K562 (cell line): ENCODE results near the gene PTPRF. TPM values are rescaled to one million over a fixed set of nuclear protein-coding genes. Genes with fewer than 3 reads are reported as not detected.
A peak's percentile ranks its signal among the peaks of the same experiment; 100 is the strongest.

Experiments used
- ATAC-seq: fragments of 200-7000 bp; cut with Tn5 transposase; 3 replicates; pipeline ENCODE4 v1.9.1; 2020; ENCODE audit warnings: moderate library complexity
- BruUV-seq: library from RNA; stranded (reverse); fragments of 400-500 nt; replicated peaks from 2 replicates; lab custom pipeline; 2021; lab: Mats Ljungman, UMichigan
- CTCF ChIA-PET: fragments of 300-600 bp; formaldehyde crosslinking; extraction: SDS; loops from one replicate; lab custom pipeline; 2021; ENCODE audit warnings: low intra/inter-chr PET ratio; lab: Yijun Ruan, JAX
- POLR2A ChIA-PET: fragments of 300-600, 350-650 bp; sonication (Branson Sonifier 250); formaldehyde crosslinking; extraction: SDS; loops from one replicate; lab custom pipeline; 2021; ENCODE audit warnings: antibody characterized with exemption, inconsistent platforms; lab: Yijun Ruan, JAX
- DNase-seq, 4 experiments: peaks; one replicate each; pipeline versions ENCODE4 v3.0.0 to v3.0.0-alpha.2; 2011 to 2018; ENCODE audit warnings: low spot score in 3 of 4, mixed read lengths in 3 of 4; ENCODE audit errors: extremely low read depth in 1 of 4
- FAIRE-seq: peaks from 2 replicates; lab custom pipeline; 2011; peaks lifted over from hg19 to GRCh38; lab: Jason Lieb, UNC
- H2AFZ ChIP-seq: 2 replicates; pipeline ENCODE4 v1.6.0; 2011; ENCODE audit warnings: low read depth, low read length, control low read depth, inconsistent platforms
- H3K27ac ChIP-seq: fragments of 200-600 bp; 3 replicates; pipeline ENCODE4 v1.8.0; 2011; ENCODE audit warnings: low read depth, mild to moderate bottlenecking, control low read depth, inconsistent platforms, low read length, moderate library complexity, mixed read lengths; ENCODE audit errors: extremely low read depth
- H3K27me3 ChIP-seq, 2 experiments: fragments of 300-600 bp in 1 of 2; 2 replicates in 1 of 2; 3 replicates in 1 of 2; pipeline versions ENCODE4 v1.6.0 to v1.8.0; 2011; ENCODE audit warnings: inconsistent platforms in 2 of 2, low read length in 2 of 2, mild to moderate bottlenecking in 1 of 2, mixed read lengths in 1 of 2, moderate library complexity in 1 of 2; ENCODE audit not compliant: control insufficient read depth in 2 of 2, insufficient read depth in 2 of 2
- H3K36me3 ChIP-seq: fragments of 300-600 bp; 3 replicates; pipeline ENCODE4 v1.8.0; 2011; ENCODE audit warnings: mild to moderate bottlenecking, low read length, inconsistent platforms; ENCODE audit not compliant: control insufficient read depth, insufficient read depth
- H3K4me1 ChIP-seq, 2 experiments: fragments of 200-600 bp in 1 of 2; replicated peaks in 1 of 2; 2 replicates in 1 of 2; 3 replicates in 1 of 2; pipeline versions ENCODE4 v1.5.1 to v1.8.0; 2011; ENCODE audit warnings: inconsistent platforms in 2 of 2, low read length in 2 of 2, mild to moderate bottlenecking in 1 of 2, mixed read lengths in 1 of 2, moderate library complexity in 1 of 2; ENCODE audit not compliant: control insufficient read depth in 2 of 2, insufficient read depth in 2 of 2
- H3K4me2 ChIP-seq: 2 replicates; pipeline ENCODE4 v1.6.1; 2011; ENCODE audit warnings: low read length, control low read depth, inconsistent platforms, mixed read lengths; ENCODE audit not compliant: insufficient read depth
- H3K4me3 ChIP-seq: fragments of 200-600 bp; sonication (generic), shearing (Covaris generic); 2 replicates; pipeline ENCODE4 v1.5.1; 2016; ENCODE audit warnings: control low read depth, inconsistent platforms
- H3K79me2 ChIP-seq: fragments of 200-600 bp; 3 replicates; pipeline ENCODE4 v1.8.0; 2011; ENCODE audit warnings: low read length, inconsistent platforms; ENCODE audit not compliant: control insufficient read depth, insufficient read depth
- H3K9ac ChIP-seq, 2 experiments: 2 replicates each; pipeline versions ENCODE4 v1.6.0 to v1.6.1; 2011; ENCODE audit warnings: low read depth in 2 of 2, low read length in 2 of 2, control low read depth in 1 of 2, inconsistent platforms in 1 of 2, mild to moderate bottlenecking in 1 of 2, mixed read lengths in 1 of 2; ENCODE audit not compliant: insufficient read depth in 1 of 2
- H3K9me1 ChIP-seq: one replicate; pipeline ENCODE4 v1.6.0; 2011; ENCODE audit warnings: inconsistent platforms, mild to moderate bottlenecking, low read length, moderate library complexity; ENCODE audit not compliant: control insufficient read depth, insufficient read depth
- H3K9me3 ChIP-seq: replicated peaks from 2 replicates; pipeline ENCODE4 v1.5.1; 2011; ENCODE audit warnings: low read depth, low read length, inconsistent platforms; ENCODE audit not compliant: control insufficient read depth, insufficient read depth
- H4K20me1 ChIP-seq: replicated peaks from 2 replicates; pipeline ENCODE4 v1.6.1; 2011; ENCODE audit warnings: low read length, inconsistent platforms, mixed read lengths; ENCODE audit not compliant: control insufficient read depth, insufficient read depth
- CEBPB ChIP-seq: fragments of 450-650 bp; IDR thresholded peaks from 2 replicates; pipeline ENCODE4 v1.6.1; 2016; ENCODE audit warnings: missing genetic modification characterization, missing compliant biosample characterization
- EP300 ChIP-seq: IDR thresholded peaks from 2 replicates; pipeline ENCODE4 v1.6.1; 2012; ENCODE audit warnings: low read length, improper control_type of control experiment
- HNRNPLL ChIP-seq: fragments of 200-400 bp; formaldehyde crosslinking; IDR thresholded peaks from 2 replicates; pipeline ENCODE4 v1.6.1; 2017; ENCODE audit warnings: low read length, low read depth, mild to moderate bottlenecking; ENCODE audit not compliant: poor library complexity, severe bottlenecking
- MAZ ChIP-seq, 2 experiments: fragments of 450-650 bp in 1 of 2; sonication (generic) in 1 of 2; formaldehyde crosslinking; IDR thresholded peaks in 1 of 2; conservative IDR thresholded peaks in 1 of 2; 2 replicates each; pipeline versions ENCODE4 v1.4.0 to v1.5.0; 2020; ENCODE audit warnings: mild to moderate bottlenecking in 1 of 2, missing genetic modification reagents in 1 of 2
- POLR3A ChIP-seq: IDR thresholded peaks from 2 replicates; pipeline ENCODE4 v1.6.1; 2011; ENCODE audit warnings: borderline replicate concordance, mild to moderate bottlenecking, moderate library complexity; ENCODE audit not compliant: insufficient read length, insufficient read depth; ENCODE audit errors: extremely low read depth
- SMAD4 ChIP-seq: fragments of 250-450 bp; sonication (Bioruptor Pico); conservative IDR thresholded peaks from 2 replicates; pipeline ENCODE4 v1.8.0; 2021; ENCODE audit warnings: inconsistent platforms, mild to moderate bottlenecking, moderate library complexity
- TCF7L2 ChIP-seq: fragments of 150-350 bp; IDR thresholded peaks from 2 replicates; pipeline ENCODE4 v1.6.1; 2016; ENCODE audit warnings: low read depth, mild to moderate bottlenecking, low read length, moderate library complexity
- ZNF232 ChIP-seq: sonication (generic); formaldehyde crosslinking; IDR thresholded peaks from 2 replicates; pipeline ENCODE4 v1.8.0; 2022; ENCODE audit warnings: mild to moderate bottlenecking, missing genetic modification reagents
- WGBS: fragments of 100-300 bp; shearing (Covaris generic); methylation state at CpG from one replicate; pipeline ENCODE4 v1.1.6; 2016; ENCODE audit warnings: low coverage, mixed read lengths; ENCODE audit not compliant: insufficient coverage; ENCODE audit errors: missing lambda C conversion rate; 5-methylcytosine and 5-hydroxymethylcytosine counted together
- in situ Hi-C: fragments of 300-500 bp; cut with MboI; formaldehyde crosslinking; loops from 4 replicates; pipeline ENCODE4 v1.15.0; 2018; ENCODE audit warnings: inconsistent platforms, mixed read lengths
- intact Hi-C: fragments of 100-400 bp; cut with micrococcal nuclease; formaldehyde crosslinking; loops from 2 replicates; pipeline ENCODE4 v1.14.2; 2022
- polyA plus RNA-seq, 8 experiments: library from polyadenylated mRNA; depleted of rRNA in 4 of 8; stranded (reverse) in 5 of 8; unstranded in 3 of 8; fragments of >200 nt; fragmentation: Nextera tagmentation in 2 of 8; fragmentation: Illumina TruSeq in 1 of 8; extraction: Ambion mirVana in 2 of 8; extraction: Trizol in 1 of 8; gene quantifications; 2 replicates each; pipeline versions ENCODE4 v1.2.1 to v1.2.3, GENCODE V29; 2011 to 2014; ENCODE audit warnings: inconsistent platforms in 1 of 8, missing spikeins in 1 of 8
- total RNA-seq, 7 experiments: library from RNA; depleted of rRNA in 6 of 7; stranded (reverse); fragments of >200 nt in 6 of 7; fragmentation: Illumina TruSeq in 2 of 7; extraction: Trizol in 2 of 7; gene quantifications; 2 replicates each; pipeline versions ENCODE4 v1.2.1 to v1.2.3, GENCODE V29; 2011 to 2021; ENCODE audit warnings: low replicate concordance in 1 of 7

Gene PTPRF
- total and polyA plus RNA-seq, 9 of the 15 experiments (the other 6 are each of a cell fraction or from before 2014, with no cell fraction given): 0.13 to 4.3 (median 1.1) TPM

DNA sequence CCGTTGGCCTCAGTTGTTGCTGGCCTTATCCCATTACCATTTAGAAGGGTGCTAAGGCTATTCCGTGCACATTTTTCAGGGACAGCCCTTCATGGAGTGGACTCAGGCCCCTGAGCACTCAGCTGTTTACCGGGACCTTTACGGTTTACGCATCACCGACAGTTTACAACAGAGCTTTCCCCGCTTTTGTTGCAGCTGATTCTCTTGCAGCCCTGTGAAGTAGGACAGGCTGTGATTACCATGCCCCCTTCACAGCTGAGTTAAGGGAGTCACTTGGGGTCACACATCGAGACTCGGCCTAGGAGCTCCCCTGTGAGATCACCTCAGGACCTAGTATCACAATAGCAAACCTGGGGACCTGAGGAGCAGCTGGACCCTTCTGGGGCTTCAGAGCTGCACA lies 41.9 kb downstream of the PTPRF start (continued):
- TF ChIP-seq MAZ (CRISPR knock-in tag; conservative IDR thresholded peaks at IDR 0.05 in 1 of 2, IDR thresholded peaks at IDR 0.05 in 1 of 2) (no peak), SMAD4 (CRISPR knock-in tag) (no peak)
- TF ChIP-seq, all 486 proteins: peak for 0

- H3K27me3 ChIP-seq: peaks cover 17 to 71% of the 10 kb centered on the region in 2 experiments
Observed at GRCh38 chr1:43573066-43573800, 42.5 kb downstream of the PTPRF start.

More at GRCh38 chr1:43573066-43573800, 42.5 kb downstream of the PTPRF start:
- no TSS peak for BruUV-seq
- Histone ChIP-seq H3K9ac (0 out of 4 replicates have a peak overlapping the region, but pooled peaks of 1 of the 2 experiments have one; percentile 22), H2AFZ (no peak overlapping the region), H4K20me1 (peaks cover 4% of the 10 kb centered on the region; the same call in 1 of the 2 replicates), H3K79me2 (no peaks in the 10 kb centered on the region), H3K9me3 (no peaks in the 10 kb centered on the region), H3K4me2 (no peak overlapping the region), H3K9me1 (peaks cover 8% of the 10 kb centered on the region), H3K36me3 (no peaks in the 10 kb centered on the region), H3K4me1 (peaks cover 0 to 9% of the 10 kb centered on the region in 2 experiments; a peak in 1 of 5 replicates), H3K4me3 (no peak overlapping the region), H3K27ac (no peak overlapping the region)
- DNase-seq (no peak), FAIRE-seq (no peak), ATAC-seq (no peak)
- WGBS: 25% methylated on average over 11 of the region's 11 CpGs
- in situ Hi-C loops: no loop called here
- POLR2A ChIA-PET: interaction anchor here (0.6 to 3.4 kb wide), 7 partner anchors 9 to 202 kb away, joined by 3 to 9 read pairs (median 5); no protein-coding TSS in a partner anchor
- intact Hi-C loops: no loop called here
- CTCF ChIA-PET: no interaction called here
- TF ChIP-seq EP300 (no peak), HNRNPLL (no peak), POLR3A (no peak), ZNF232 (CRISPR knock-in tag) (no peak), TCF7L2 (no peak), CEBPB (tag) (no peak)
